Neuronal stem cell (in vitro differentiated cells): ENCODE results near the gene CCDC73.

ENCODE experiments used
- DNase-seq: peaks from one replicate; pipeline ENCODE4 v3.0.0-alpha.2; 2013; ENCODE audit warnings: low spot score
- H2AFZ ChIP-seq: one replicate; pipeline ENCODE4 v1.6.1; 2013; ENCODE audit warnings: mild to moderate bottlenecking, low read length, inconsistent platforms
- H2AK5ac ChIP-seq: 2 replicates; pipeline ENCODE4 v1.6.1; 2013; ENCODE audit warnings: low read depth, mild to moderate bottlenecking, inconsistent platforms, low read length, moderate library complexity, mixed read lengths
- H2BK120ac ChIP-seq: 2 replicates; pipeline ENCODE4 v1.6.1; 2013; ENCODE audit warnings: low read depth, mild to moderate bottlenecking, inconsistent platforms, low read length, moderate library complexity, mixed read lengths
- H2BK12ac ChIP-seq: one replicate; pipeline ENCODE4 v1.6.1; 2013; ENCODE audit warnings: low read length, inconsistent platforms
- H2BK15ac ChIP-seq: 2 replicates; pipeline ENCODE4 v1.6.1; 2013; ENCODE audit warnings: mild to moderate bottlenecking, low read length, inconsistent platforms, mixed read lengths
- H2BK5ac ChIP-seq: one replicate; pipeline ENCODE4 v1.6.1; 2013; ENCODE audit warnings: inconsistent platforms, mild to moderate bottlenecking, low read length, moderate library complexity
- H3K14ac ChIP-seq: one replicate; pipeline ENCODE4 v1.6.1; 2013; ENCODE audit warnings: low read length, inconsistent platforms
- H3K18ac ChIP-seq: 2 replicates; pipeline ENCODE4 v1.6.1; 2013; ENCODE audit warnings: low read length, inconsistent platforms
- H3K23ac ChIP-seq: 2 replicates; pipeline ENCODE4 v1.6.1; 2013; ENCODE audit warnings: low read depth, mild to moderate bottlenecking, mixed read lengths, low read length, inconsistent platforms; ENCODE audit not compliant: poor library complexity
- H3K27ac ChIP-seq: replicated peaks from 3 replicates; pipeline ENCODE4 v1.5.1; 2013; ENCODE audit warnings: low read length, inconsistent platforms
- H3K27me3 ChIP-seq, 3 experiments: 2 replicates each; pipeline ENCODE4 v1.6.1; 2013; ENCODE audit warnings: low read length in 3 of 3, mild to moderate bottlenecking in 2 of 3, inconsistent platforms in 1 of 3, low read depth in 1 of 3, mixed read lengths in 1 of 3, moderate library complexity in 1 of 3; ENCODE audit not compliant: control insufficient read depth in 3 of 3, insufficient read depth in 3 of 3
- H3K36me3 ChIP-seq, 2 donors: replicated peaks in 1 of 2; 2 replicates each; pipeline ENCODE4 v1.6.1; 2013; ENCODE audit warnings: low read length in 2 of 2; ENCODE audit not compliant: control insufficient read depth in 2 of 2, insufficient read depth in 2 of 2
- H3K4ac ChIP-seq: 2 replicates; pipeline ENCODE4 v1.6.1; 2013; ENCODE audit warnings: inconsistent platforms, mild to moderate bottlenecking, low read length, moderate library complexity
- H3K4me1 ChIP-seq, 2 donors: 1 replicate in 1 of 2; 2 replicates in 1 of 2; pipeline ENCODE4 v1.6.1; 2013; ENCODE audit warnings: low read length in 2 of 2, low read depth in 1 of 2; ENCODE audit not compliant: control insufficient read depth in 2 of 2, insufficient read depth in 1 of 2
- H3K4me2 ChIP-seq: one replicate; pipeline ENCODE4 v1.6.1; 2013; ENCODE audit warnings: mild to moderate bottlenecking, low read length, inconsistent platforms; ENCODE audit not compliant: insufficient read depth, poor library complexity, severe bottlenecking
- H3K4me3 ChIP-seq, 2 donors: 2 replicates each; pipeline ENCODE4 v1.5.1; 2013; ENCODE audit warnings: low read length in 2 of 2, mild to moderate bottlenecking in 2 of 2, inconsistent platforms in 1 of 2, moderate library complexity in 1 of 2
- H3K79me1 ChIP-seq: one replicate; pipeline ENCODE4 v1.6.1; 2013; ENCODE audit warnings: low read depth, mild to moderate bottlenecking, inconsistent platforms, low read length, moderate library complexity
- H3K9ac ChIP-seq: one replicate; pipeline ENCODE4 v1.6.1; 2013; ENCODE audit warnings: mild to moderate bottlenecking, low read depth, low read length, inconsistent platforms; ENCODE audit not compliant: poor library complexity
- H3K9me3 ChIP-seq, 2 donors: replicated peaks in 1 of 2; 2 replicates each; pipeline versions ENCODE3 to v1.6.1; 2013; ENCODE audit warnings: low read length in 2 of 2, mild to moderate bottlenecking in 2 of 2, inconsistent platforms in 1 of 2, low read depth in 1 of 2, mixed read lengths in 1 of 2, moderate library complexity in 1 of 2; ENCODE audit not compliant: control insufficient read depth in 2 of 2, insufficient read depth in 1 of 2
- H4K8ac ChIP-seq: one replicate; pipeline ENCODE4 v1.6.1; 2013; ENCODE audit warnings: low read depth, mild to moderate bottlenecking, inconsistent platforms, low read length, moderate library complexity
- H4K91ac ChIP-seq: one replicate; pipeline ENCODE4 v1.6.1; 2013; ENCODE audit warnings: low read length, low read depth, mild to moderate bottlenecking, inconsistent platforms; ENCODE audit not compliant: poor library complexity
- WGBS, 2 donors: extraction: QIAGEN DNeasy Blood & Tissue Kit; methylation state at CpG; one replicate each; pipeline ENCODE4 v1.1.7; 2013; ENCODE audit warnings: missing lambda C conversion rate in 2 of 2, mixed read lengths in 1 of 2; ENCODE audit not compliant: insufficient read length in 2 of 2, insufficient replicate concordance in 1 of 2; ENCODE audit errors: extremely low coverage in 2 of 2; 5-methylcytosine and 5-hydroxymethylcytosine counted together

CCDC73 gene

DNA sequence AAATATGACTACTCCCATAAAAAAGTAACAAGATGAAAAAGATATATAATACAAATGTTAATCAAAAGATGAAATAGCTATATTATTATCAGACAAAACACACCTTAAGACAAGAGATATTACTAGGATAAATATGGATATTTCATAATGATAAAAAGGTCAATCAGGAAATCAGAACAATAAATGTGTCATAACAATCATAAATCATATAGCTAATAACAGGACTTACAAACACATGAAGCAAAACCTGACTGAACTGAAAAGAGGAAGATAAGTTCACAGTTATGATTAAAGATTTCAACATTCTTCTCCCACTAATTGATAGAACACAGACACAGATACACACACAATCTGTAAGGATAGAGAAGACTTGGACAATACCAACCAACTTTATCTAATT lies 163.6 kb downstream of the CCDC73 start:
- Histone ChIP-seq H3K27ac (no peak overlapping the region), H2BK120ac (no peak overlapping the region), H3K14ac (no peak overlapping the region), H3K9me3 (no peaks in the 10 kb centered on the region), H3K4me3 (no peak overlapping the region), H3K4me1 (no peaks in the 10 kb centered on the region), H3K9ac (no peak overlapping the region), H3K36me3 (no peaks in the 10 kb centered on the region), H2AFZ (no peak overlapping the region), H3K27me3 (no peaks in the 10 kb centered on the region), H3K4me2 (no peak overlapping the region), H4K8ac (no peak overlapping the region), H3K4ac (no peak overlapping the region), H3K18ac (no peak overlapping the region), H2BK12ac (no peak overlapping the region), H3K79me1 (no peaks in the 10 kb centered on the region), H2BK15ac (no peak overlapping the region), H2AK5ac (no peak overlapping the region), H3K23ac (no peak overlapping the region), H4K91ac (no peak overlapping the region), H2BK5ac (no peak overlapping the region)
- DNase-seq, result no peak

DNA sequence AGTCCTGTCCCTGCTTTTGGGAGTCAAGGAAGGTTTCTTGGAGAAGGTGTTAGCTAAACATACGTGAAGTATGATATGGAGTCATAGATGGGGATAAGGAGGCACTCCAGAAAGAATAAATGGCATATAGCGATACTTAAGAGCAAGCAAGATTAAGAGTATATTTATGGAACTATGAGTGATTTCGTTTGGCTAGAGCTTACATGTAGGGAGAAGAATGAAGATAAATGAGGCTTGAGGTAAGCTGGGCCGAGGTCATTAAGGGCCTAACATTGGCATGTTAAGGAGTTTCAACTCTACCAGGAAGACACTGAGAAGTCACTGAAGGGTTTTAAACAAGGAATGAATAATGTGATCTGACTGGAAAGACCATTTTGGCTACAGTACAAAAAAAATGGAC lies 177.6 kb downstream of the CCDC73 start:
- H3K27ac ChIP-seq, result no peak overlapping the region
- no peak overlapping the region for H4K91ac ChIP-seq
- no peaks in the 10 kb centered on the region for H3K27me3 ChIP-seq
- H2BK15ac ChIP-seq, result no peak overlapping the region
- no peaks in the 10 kb centered on the region for H3K4me1 ChIP-seq
- no peak overlapping the region for H2AFZ ChIP-seq
- H3K79me1 ChIP-seq, result no peaks in the 10 kb centered on the region
- H3K36me3 ChIP-seq, result no peaks in the 10 kb centered on the region
- H3K9me3 ChIP-seq, result no peaks in the 10 kb centered on the region
- WGBS, 2 donors, result no CpG with 5 or more reads among the region's 4 CpGs
- H3K4ac ChIP-seq, result no peak overlapping the region
- no peak overlapping the region for H3K9ac ChIP-seq
- H3K18ac ChIP-seq, result no peak overlapping the region
- H2BK120ac ChIP-seq, result no peak overlapping the region
- no peak overlapping the region for H2AK5ac ChIP-seq
- no peak for DNase-seq
- no peak overlapping the region for H3K23ac ChIP-seq
- H4K8ac ChIP-seq, result no peak overlapping the region
- no peak overlapping the region for H3K14ac ChIP-seq
- no peak overlapping the region for H2BK12ac ChIP-seq
- no peak overlapping the region for H3K4me2 ChIP-seq
- H3K4me3 ChIP-seq, result no peak overlapping the region
- no peak overlapping the region for H2BK5ac ChIP-seq

DNA sequence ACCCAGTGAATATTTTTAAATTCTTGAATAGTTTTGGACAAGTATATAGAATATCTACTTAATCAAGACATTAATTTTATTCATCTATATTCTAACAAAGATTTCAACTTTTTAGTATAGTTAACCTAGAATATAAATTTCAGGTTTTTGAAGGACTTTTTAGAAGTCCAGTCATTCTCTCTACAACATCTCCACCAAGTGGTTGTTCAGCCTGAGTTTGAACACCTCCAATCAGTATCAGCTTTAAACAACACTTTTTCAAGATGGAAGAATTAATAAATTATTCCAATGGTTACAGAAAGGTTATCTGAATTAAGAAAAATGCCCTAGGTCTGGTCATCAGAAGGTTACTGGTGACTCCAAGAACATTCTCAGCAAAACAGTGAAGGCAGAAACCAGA lies 179.0 kb downstream of the CCDC73 start:
- Histone ChIP-seq H3K9me3 (no peaks in the 10 kb centered on the region), H2AFZ (no peak overlapping the region), H2BK120ac (no peak overlapping the region), H3K9ac (no peak overlapping the region), H3K36me3 (no peaks in the 10 kb centered on the region), H4K91ac (no peak overlapping the region), H2BK12ac (no peak overlapping the region), H3K27ac (no peak overlapping the region), H2AK5ac (no peak overlapping the region), H4K8ac (no peak overlapping the region), H3K4ac (no peak overlapping the region), H3K14ac (no peak overlapping the region), H3K4me3 (no peak overlapping the region), H3K4me1 (no peaks in the 10 kb centered on the region), H2BK5ac (no peak overlapping the region), H3K18ac (no peak overlapping the region), H3K79me1 (no peaks in the 10 kb centered on the region), H3K23ac (no peak overlapping the region), H3K27me3 (no peaks in the 10 kb centered on the region), H3K4me2 (no peak overlapping the region), H2BK15ac (no peak overlapping the region)
- DNase-seq, result no peak

DNA sequence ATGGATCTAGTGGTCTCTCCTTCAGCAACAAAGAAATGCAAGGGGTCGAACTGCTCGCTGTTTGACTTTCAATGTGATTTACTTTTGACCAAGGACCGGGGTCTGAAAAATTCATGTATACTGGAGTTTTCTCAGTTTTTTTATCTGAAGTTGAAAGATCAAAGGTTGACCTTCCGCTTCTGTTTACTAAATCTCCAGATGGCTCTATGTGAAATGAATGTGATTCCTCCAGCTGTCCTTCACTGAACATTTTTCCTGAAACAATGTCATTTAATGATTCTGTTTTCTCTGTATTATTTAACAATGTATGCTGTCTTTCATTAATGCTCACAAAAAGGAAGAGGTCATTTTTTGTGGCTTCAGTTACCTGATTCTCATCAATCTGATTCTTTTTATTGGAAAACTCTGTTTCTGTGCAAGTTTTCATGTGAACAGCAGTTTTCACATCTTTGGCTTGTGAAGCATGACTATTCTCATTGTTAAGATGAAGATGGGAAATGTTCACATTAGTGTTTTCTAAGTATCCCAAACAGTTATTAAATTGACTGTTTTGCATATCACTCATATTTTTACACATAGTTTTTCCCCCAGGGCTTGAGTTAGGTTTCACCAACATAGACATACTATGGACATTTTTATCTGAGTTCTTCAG lies 180.8 kb downstream of the CCDC73 start:
- no peak overlapping the region for H3K27ac ChIP-seq
- no peak overlapping the region for H2AFZ ChIP-seq
- H2BK15ac ChIP-seq, result no peak overlapping the region
- H4K91ac ChIP-seq, result no peak overlapping the region
- H3K14ac ChIP-seq, result no peak overlapping the region
- no CpG with 5 or more reads among the region's 4 CpGs for WGBS, 2 donors
- no peak overlapping the region for H3K4me2 ChIP-seq
- H3K4ac ChIP-seq, result no peak overlapping the region
- no peaks in the 10 kb centered on the region for H3K79me1 ChIP-seq
- no peak overlapping the region for H3K23ac ChIP-seq
- H2BK12ac ChIP-seq, result no peak overlapping the region
- no peak overlapping the region for H2BK120ac ChIP-seq
- no peak for DNase-seq
- H3K27me3 ChIP-seq, result no peaks in the 10 kb centered on the region
- H4K8ac ChIP-seq, result no peak overlapping the region
- H2AK5ac ChIP-seq, result no peak overlapping the region
- H3K4me3 ChIP-seq, result no peak overlapping the region
- H3K9me3 ChIP-seq, result peaks cover 0 to 3% of the 10 kb centered on the region in 2 donors
- H3K18ac ChIP-seq, result no peak overlapping the region
- H3K36me3 ChIP-seq, result no peaks in the 10 kb centered on the region
- no peaks in the 10 kb centered on the region for H3K4me1 ChIP-seq
- no peak overlapping the region for H3K9ac ChIP-seq
- no peak overlapping the region for H2BK5ac ChIP-seq
